GM12874 (cell line): ENCODE results near the gene TMEM187.

ENCODE experiments used
- TF ChIP-seq, protein P1 (sequence below): IDR thresholded peaks from 2 replicates; pipeline ENCODE4 v1.5.1; 2011; ENCODE audit warnings: low read depth, mild to moderate bottlenecking, control low read depth, low read length, moderate library complexity; ENCODE audit not compliant: insufficient read depth

Gene TMEM187

GRCh38 chrX:153931748-153932147 is 40.8 kb upstream of the TMEM187 start:
- TF ChIP-seq, protein P1, sequence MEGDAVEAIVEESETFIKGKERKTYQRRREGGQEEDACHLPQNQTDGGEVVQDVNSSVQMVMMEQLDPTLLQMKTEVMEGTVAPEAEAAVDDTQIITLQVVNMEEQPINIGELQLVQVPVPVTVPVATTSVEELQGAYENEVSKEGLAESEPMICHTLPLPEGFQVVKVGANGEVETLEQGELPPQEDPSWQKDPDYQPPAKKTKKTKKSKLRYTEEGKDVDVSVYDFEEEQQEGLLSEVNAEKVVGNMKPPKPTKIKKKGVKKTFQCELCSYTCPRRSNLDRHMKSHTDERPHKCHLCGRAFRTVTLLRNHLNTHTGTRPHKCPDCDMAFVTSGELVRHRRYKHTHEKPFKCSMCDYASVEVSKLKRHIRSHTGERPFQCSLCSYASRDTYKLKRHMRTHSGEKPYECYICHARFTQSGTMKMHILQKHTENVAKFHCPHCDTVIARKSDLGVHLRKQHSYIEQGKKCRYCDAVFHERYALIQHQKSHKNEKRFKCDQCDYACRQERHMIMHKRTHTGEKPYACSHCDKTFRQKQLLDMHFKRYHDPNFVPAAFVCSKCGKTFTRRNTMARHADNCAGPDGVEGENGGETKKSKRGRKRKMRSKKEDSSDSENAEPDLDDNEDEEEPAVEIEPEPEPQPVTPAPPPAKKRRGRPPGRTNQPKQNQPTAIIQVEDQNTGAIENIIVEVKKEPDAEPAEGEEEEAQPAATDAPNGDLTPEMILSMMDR: no peak

GRCh38 chrX:153932220-153932915 is 40.2 kb upstream of the TMEM187 start:
- TF ChIP-seq, protein P1: no peak

GRCh38 chrX:153933748-153934147 is 38.8 kb upstream of the TMEM187 start:
- TF ChIP-seq, protein P1: no peak

GRCh38 chrX:153934148-153934761 is 38.3 kb upstream of the TMEM187 start:
- TF ChIP-seq, protein P1: no peak

GRCh38 chrX:153934762-153935325 is 37.7 kb upstream of the TMEM187 start, which contains the start of gene NAA10:
NAA10 (minus strand) TSS chrX:153935037; CDS start chrX:153934904, 133 bp downstream.
- TF ChIP-seq, protein P1: no peak

DNA sequence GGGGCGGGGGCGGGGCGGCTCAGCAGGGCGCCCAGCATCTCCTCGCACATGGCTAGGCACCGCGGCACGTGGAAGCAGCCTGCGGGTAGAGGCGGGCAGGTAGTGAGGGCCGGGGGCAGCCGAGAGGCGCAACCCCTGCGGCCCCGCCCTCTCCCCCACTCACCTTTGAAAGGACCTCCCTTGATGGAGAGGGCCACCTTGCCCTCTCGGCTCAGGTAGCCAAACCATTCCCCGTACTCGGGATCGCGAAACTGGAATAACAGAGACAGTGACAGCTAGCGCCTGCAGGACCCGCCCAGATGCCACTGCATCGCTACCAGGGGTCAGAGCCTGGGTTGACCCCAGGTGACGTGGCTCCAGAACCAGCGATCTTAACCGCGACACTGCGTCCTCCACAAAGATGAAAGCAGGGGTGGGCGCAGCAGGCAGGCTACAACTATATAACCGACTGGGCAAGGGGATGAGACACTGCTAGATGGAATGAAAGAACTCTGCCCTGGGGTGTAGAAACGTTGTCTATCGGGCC is 37.2 kb upstream of the TMEM187 start:
- TF ChIP-seq, protein P1: no peak

DNA sequence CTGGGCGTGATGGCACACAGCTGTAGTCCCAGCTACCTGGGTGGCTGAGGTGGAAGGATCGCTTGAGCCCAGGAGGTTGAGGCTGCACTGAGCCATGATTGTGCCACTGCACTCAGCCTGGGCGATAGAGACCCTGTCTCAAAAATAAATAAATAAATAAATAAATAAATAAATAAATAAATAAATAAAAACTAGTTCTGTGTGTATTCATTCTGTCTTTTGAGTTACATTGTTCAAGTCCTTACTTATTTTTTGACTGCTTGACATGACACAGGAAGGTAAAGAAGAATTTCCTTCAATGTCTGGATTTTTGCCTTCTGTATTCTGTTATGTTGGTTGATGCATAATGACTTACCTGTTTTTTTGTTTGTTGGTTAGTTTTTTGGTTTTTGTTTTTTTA is 35.5 kb upstream of the TMEM187 start:
- TF ChIP-seq, protein P1: no peak
